Non-pigmented ciliary epithelial cell (primary cell): ENCODE measurements around the gene SPSB4.
A peak's percentile ranks its signal among the peaks of the same experiment; 100 is the strongest.

Experiments
- DNase-seq: peaks from one replicate; pipeline ENCODE4 v3.0.0-alpha.2; 2010; ENCODE audit warnings: low read depth

Gene SPSB4

GRCh38 chr3:141152801-141153678, 101.9 kb downstream of the SPSB4 start:
- DNase-seq = no peak

GRCh38 chr3:141153679-141153966, 102.5 kb downstream of the SPSB4 start:
- DNase-seq = no peak

- DNase-seq = no peak
Measured at GRCh38 chr3:141164852-141165251, 113.7 kb downstream of the SPSB4 start.

GRCh38 chr3:141167681-141168080, 116.5 kb downstream of the SPSB4 start:
- DNase-seq = no peak

- no peak for DNase-seq
Measured at GRCh38 chr3:141170678-141171295, 119.6 kb downstream of the SPSB4 start.

- no peak for DNase-seq
Measured at GRCh38 chr3:141174674-141175073, 123.5 kb downstream of the SPSB4 start.

- no peak for DNase-seq
Measured at GRCh38 chr3:141176775-141177174, 125.6 kb downstream of the SPSB4 start.

GRCh38 chr3:141178026-141178425, 126.9 kb downstream of the SPSB4 start:
- DNase-seq = no peak

GRCh38 chr3:141178551-141178950, 127.4 kb downstream of the SPSB4 start:
- DNase-seq = no peak

- DNase-seq = no peak
Measured at GRCh38 chr3:141179983-141180382, 128.8 kb downstream of the SPSB4 start.

- no peak for DNase-seq
Measured at GRCh38 chr3:141181196-141181595, 130.0 kb downstream of the SPSB4 start.

GRCh38 chr3:141181819-141182218, 130.7 kb downstream of the SPSB4 start:
- DNase-seq = no peak

- no peak for DNase-seq
Measured at GRCh38 chr3:141183606-141184005, 132.5 kb downstream of the SPSB4 start.

GRCh38 chr3:141184430-141184829, 133.3 kb downstream of the SPSB4 start:
- no peak for DNase-seq

GRCh38 chr3:141191097-141191749, 140.1 kb downstream of the SPSB4 start:
- DNase-seq = no peak

- DNase-seq = peak; percentile 67
Measured at GRCh38 chr3:141192345-141192744, 141.2 kb downstream of the SPSB4 start.

- no peak for DNase-seq
Measured at GRCh38 chr3:141193066-141193830, 142.1 kb downstream of the SPSB4 start.
